Astrocyte (in vitro differentiated cells and primary cell): Measurements from ENCODE around the gene PALLD.

Experiments
- EZH2 ChIP-seq: IDR thresholded peaks from 2 replicates; pipeline ENCODE4 v1.6.1; 2012; ENCODE audit warnings: mild to moderate bottlenecking, low read length, inconsistent platforms; ENCODE audit not compliant: insufficient read depth
- TF ChIP-seq, protein P1 (sequence below): IDR thresholded peaks from 2 replicates; pipeline ENCODE4 v1.5.1; 2011; ENCODE audit warnings: low read depth, mild to moderate bottlenecking, inconsistent platforms, low read length, moderate library complexity; ENCODE audit not compliant: insufficient read depth

DNA sequence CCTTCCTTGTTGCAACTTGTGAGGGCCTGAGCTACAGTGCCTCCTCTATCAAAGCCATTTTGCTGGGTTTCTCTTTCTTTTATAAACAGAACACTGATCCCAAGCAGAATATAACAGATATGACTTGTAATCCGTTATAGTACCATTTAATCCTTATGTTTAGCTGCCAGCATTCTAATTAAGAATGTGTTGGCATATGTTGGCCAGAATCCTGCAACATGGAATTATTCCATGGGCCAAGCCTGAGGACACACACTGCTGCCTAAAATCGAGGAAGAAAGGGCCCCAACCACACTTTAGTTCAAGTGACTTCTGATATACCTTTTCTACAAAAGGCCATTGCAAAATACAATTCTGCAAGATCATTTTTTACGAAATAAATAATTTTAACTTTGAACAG lies 28.0 kb downstream of the PALLD start:
- TF ChIP-seq, protein P1, sequence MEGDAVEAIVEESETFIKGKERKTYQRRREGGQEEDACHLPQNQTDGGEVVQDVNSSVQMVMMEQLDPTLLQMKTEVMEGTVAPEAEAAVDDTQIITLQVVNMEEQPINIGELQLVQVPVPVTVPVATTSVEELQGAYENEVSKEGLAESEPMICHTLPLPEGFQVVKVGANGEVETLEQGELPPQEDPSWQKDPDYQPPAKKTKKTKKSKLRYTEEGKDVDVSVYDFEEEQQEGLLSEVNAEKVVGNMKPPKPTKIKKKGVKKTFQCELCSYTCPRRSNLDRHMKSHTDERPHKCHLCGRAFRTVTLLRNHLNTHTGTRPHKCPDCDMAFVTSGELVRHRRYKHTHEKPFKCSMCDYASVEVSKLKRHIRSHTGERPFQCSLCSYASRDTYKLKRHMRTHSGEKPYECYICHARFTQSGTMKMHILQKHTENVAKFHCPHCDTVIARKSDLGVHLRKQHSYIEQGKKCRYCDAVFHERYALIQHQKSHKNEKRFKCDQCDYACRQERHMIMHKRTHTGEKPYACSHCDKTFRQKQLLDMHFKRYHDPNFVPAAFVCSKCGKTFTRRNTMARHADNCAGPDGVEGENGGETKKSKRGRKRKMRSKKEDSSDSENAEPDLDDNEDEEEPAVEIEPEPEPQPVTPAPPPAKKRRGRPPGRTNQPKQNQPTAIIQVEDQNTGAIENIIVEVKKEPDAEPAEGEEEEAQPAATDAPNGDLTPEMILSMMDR: no peak
- no peak for TF ChIP-seq EZH2
